Measurements from ENCODE around the gene PRKAR1A.

Gene PRKAR1A

DNA sequence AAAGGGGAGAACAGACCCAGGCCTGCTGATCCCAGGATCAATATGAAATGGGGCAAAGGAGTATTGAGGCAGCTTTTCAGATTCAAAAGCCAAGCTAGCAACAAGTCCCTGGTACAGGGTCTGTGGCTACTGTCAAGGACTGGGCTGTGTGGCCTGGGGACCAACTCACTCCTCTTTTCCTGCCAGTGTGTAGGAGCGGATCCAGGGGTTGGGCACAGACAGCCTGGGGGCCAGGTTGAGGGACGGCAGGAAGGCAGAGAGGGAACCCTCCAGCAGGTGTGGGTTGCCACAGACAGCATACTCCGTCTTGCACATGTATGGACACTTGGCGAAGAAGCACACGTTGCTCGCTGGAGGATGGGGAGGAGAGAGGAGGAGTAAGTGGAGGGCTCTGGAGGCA, 29.6 kb downstream of the PRKAR1A start:
- no peak for DNase-seq (ENCODE audit: low read depth in 1 of 2, low spot score in 1 of 2)

DNA sequence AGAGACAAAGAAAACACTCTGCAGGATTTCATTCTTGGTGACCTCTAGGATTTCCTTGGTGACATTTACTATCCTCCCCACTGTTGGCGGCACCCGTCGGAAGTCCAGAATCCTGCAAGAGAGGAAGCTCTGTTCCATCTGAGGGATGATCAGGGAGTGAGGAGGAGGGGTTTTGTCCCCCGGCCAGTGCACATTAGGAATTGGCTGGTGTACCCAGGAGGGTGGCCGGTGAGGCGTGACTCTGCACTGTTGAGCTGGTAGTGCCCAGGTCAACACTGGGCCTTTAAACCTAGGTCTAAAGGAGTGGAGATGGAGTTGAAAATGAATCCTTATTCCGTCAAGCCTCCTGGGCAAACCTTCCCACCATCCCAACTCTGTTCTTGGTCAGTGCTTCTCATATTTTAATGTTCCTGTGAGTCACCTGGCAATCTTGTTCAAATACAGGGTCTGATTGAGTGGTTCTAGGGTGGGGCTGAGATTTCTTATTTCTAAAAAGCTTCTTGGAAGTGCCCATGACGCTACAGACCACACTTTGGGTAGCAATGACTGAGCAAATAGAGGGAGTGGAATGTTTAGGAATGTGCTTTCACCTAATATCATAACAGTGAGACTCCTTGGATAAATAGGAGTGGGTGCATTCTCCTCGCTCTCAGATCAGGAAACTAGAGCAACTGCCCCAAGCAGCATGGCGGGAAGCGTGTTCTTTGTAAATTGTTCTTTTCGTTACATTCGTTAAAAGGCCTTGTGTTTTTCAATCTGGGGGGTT, 30.7 kb downstream of the PRKAR1A start:
- no peak for DNase-seq (ENCODE audit: low read depth in 1 of 2, low spot score in 1 of 2)

DNA sequence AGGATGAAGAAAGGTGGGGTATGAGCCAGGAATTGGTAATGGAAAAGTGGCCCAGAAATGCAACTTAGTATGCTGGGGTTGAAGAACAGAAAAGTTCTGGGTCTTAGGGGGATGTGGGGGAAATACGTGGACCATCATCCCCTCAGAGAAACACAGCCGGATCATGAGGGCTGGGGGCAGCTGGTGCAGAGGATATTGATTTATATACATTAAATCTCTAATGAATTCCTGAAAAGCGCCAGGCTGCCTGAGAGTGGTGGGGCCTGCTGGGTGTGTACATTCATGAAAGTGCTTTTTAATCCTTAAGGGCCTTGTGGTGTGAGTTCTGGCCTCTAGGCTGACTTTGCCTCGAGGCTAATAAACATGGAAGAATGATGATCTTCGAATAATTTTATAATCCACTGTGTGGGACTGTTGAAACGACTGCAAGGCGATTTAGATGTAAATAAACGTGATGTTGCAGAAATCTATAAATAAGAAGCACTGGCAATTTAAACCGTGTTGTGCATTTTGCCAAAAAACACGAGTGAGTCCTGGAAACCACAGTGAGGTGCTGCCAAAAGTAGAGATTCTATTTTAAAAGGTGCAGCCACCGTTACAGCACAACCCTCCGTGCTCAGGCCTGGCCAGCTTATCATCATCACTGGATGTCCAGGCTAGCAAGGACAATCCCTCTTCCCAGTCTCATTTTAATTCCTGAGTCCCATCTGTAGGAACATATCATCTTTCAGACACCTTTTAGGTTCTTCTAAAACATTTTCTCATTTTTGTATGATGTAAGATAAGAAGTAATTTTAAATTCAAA, 32.1 kb downstream of the PRKAR1A start:
- no peak for DNase-seq (ENCODE audit: low read depth in 1 of 2, low spot score in 1 of 2)

DNA sequence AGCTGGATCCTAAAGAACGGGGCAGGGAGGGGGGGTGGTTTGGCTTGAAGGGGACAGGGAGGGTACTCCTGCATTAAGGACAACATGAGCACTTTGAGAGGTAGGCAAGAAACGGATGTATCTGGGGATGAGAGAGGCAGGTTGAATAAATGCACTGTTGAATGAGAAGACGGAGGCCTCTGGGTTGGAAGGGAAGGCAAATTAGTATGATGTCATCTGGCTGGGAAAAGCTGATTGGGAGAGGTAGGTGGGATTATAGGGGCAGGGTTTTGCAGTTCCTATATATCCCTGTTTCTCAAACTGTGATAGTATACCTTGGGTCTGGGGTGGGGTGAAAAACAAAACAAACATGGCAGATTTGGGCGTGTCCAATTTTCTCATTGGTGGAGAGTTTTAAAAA, 44.3 kb downstream of the PRKAR1A start:
- DNase-seq (ENCODE audit: low read depth in 1 of 2, low spot score in 1 of 2), result no peak

DNA sequence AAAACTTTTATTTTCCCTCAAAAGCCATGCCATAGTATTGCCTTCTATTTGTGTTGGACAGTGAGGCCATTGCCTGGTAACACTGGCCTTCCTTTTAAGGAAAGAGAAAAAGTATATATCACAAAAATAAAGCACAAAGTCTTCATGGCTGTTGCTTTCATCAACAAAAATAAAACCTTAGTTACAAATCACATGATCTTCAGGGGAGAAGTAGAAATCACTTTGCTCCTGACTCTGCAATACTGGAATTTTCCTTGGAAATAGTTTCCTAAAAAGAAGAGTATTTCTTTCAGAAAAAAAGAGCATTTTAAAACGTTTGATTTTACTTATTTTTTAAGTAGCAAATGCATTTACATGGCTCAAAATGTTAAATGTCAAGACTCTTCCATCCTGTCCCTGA, 47.1 kb downstream of the PRKAR1A start:
- no peak for DNase-seq (ENCODE audit: low read depth in 1 of 2, low spot score in 1 of 2)

DNA sequence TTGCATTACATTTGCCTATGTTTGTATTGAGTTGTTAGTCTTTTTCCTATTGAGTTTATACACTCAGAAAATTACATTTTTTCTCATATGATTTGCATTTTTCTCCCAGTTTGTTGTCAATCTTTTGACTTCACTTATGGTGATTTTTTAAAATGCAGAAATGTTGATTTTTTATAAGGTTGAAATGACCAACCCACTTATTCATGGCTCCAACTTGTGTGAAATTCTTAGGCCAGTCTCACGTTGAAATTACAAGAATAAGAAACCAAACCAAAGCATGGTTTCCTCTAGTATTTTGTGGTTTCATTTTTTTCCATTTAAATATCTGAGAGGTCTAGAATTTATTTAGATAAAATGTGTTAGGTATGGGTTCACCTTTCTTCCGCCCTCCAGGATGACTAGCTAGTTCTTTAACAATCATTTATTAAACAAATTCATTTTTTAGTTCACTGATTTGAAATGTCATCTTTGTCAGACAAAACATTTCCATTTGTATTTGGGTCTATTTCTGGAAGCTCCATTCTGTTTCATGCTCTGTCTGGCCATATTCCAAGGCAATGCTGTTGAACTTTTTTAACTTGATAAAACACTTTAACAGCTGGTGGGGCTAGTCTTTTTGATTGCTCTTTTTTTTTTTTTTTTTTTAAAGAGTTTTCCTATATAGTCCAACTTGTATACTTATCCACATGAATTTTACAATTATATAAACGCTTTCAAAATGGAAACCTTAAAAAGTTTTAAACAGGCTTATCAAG, 48.9 kb downstream of the PRKAR1A start:
- no peak for DNase-seq (ENCODE audit: low read depth in 1 of 2, low spot score in 1 of 2)

DNA sequence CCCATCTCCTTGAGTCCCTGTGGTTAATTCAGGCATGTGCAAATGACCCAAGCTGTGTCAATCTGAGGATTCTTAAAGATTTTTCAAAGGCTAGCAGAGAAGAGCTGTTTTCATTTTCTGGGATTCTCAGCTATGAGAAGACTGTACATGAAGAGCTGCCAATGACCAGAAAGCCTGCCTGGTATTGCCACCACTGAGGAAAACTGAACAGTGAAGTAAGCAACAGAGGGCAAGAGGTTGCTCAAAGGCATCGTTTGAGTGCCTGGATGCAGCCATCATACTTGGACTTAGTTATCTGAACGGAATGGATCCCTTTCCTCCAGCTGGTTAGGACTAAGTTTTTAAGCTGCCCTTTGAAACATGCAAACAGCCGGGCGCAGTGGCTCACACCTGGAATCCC, 50.5 kb downstream of the PRKAR1A start:
- DNase-seq (ENCODE audit: low read depth in 1 of 2, low spot score in 1 of 2), result no peak

DNA sequence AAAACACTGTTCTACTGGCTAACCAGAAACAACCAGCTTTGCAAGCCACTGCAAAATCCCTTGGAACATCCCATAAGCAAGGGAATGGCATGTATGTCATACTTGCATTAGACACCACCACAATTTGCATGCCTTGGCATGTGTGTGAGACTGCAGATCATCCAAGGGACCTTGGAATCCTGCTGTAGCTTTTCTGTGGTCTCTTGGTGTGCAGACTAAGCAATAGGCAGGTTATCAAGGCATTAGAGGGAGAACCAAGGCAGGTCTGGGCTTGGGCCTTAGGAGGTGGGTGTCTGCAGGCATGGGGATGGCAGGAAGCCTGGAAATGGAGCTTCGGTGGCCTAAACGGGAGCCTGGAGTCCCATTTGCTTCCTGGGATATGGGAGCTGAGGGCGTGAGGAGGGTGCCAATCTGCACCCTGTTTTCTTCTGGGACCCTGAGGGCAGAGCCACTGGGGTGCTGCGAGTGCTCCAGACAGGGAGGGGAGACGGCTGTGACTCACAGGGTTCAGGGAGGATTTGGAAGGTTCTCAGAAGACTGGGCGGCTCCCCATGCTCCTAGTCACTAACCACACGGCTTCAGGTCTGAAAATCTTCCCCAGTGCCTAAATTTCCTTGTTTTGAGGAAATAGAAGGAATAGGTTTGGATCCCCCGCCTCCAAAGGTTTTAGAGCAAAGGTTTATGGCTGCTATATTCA, 52.3 kb downstream of the PRKAR1A start:
- DNase-seq (ENCODE audit: low read depth in 1 of 2, low spot score in 1 of 2), result no peak

DNA sequence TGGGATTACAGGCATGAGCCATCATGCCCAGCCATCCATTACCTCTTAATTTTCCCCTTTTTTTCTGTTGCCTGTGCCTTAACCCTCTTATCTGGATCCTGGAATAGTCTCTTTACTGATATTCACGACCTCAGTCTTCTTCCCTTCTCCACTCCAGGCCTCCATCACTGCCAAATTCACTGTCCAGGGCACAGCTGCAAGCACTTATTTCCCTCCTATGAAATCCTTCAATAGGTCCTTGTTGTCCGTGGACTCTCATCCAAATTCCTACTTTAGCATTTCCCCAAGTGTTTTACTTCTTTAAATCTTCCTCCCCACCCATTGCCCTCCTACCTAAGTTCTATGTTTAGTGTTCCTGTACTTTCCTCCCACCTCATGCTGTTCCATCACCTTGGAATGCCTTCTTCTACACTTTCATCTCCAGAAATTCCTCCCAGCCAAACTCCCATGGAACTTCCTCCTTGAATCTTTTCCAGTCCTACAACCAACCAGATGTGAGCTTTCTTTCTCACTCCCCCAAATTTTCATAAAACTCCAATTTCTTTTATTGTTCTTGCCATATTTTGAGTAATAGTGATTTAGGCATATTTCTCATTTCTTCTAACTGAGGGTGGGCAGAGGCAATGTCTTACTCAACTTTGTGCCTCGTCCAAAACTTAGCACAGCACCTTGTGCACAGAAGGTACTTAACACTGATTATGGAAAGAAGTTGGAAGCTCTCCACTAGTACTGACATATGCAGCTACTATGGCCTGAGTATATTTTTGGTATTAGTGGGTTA, 53.6 kb downstream of the PRKAR1A start:
- no peak for DNase-seq (ENCODE audit: low read depth in 1 of 2, low spot score in 1 of 2)

DNA sequence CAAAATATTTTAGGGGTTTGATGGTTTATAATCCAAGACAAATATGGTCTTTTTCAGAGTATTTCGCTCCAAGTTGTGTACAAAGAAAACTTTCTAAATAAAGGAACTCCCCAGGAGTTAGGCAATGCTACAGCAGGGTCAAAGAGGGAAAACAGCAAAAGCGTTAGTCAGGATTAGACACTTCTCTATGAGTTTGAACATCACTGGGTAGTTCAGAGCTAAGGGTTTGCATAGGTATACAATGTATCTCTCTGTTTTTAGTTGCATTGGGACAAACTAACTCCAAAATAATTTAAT, 54.2 kb downstream of the PRKAR1A start:
- DNase-seq (ENCODE audit: low read depth in 1 of 2, low spot score in 1 of 2), result no peak

DNA sequence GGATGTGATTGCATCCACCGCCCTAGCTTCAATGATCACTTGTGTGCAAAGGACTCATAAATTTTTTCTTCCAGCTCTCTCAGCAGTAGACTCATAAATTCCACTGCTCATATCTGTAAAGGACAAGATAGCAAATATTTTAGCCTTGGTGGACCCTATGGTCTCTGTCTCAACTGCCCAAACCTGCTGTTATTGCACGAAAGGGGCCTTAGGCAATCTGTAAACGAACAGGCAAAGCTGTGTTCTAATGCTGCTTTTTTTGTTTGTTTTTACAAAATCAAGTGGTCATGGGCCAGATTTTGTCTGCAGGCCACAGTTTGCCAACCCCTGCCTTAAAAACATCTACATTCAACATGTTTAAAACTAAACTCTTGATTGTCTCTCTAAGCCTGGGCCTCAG, 54.8 kb downstream of the PRKAR1A start:
- no peak for DNase-seq (ENCODE audit: low read depth in 1 of 2, low spot score in 1 of 2)

DNA sequence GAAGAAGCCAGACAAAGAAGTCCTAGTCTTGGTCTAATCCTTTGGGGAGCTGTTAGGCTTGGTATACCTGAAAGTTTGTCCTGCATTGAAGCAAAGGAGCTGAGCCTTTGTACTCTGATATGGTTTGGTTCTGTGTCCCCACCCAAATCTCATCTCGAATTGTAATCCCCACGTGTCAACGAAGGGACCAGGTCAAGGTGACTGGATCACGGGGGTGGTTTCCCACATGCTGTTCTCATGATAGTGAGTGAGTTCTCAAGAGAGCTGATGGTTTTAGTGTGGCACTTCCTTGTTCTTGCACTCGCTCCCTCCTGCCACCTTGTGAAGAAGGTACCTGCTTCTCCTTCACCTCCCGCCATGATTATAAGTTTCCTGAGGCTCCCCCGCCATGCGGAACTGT, 55.4 kb downstream of the PRKAR1A start:
- no peak for DNase-seq (ENCODE audit: low read depth in 1 of 2, low spot score in 1 of 2)

DNA sequence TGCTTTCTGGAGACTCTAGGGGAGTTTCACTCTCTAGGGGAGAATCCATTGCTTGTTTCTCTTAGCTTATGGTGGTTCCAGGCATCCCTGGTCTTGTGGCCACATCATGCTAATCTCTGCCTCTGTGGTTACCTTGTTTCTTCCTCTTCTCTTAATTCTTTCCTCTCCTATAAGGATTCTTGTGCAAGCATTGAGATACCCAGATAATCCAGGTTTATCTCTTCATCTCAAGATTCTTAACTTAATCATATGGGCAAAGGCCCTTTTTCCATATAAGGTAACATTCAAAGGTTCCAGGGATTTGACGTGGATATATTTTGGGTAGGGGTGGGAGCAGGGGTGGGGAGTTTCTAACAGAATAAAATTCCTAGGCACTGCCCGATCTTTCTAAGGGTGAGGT, 56.4 kb downstream of the PRKAR1A start:
- no peak for DNase-seq (ENCODE audit: low read depth in 1 of 2, low spot score in 1 of 2)

DNA sequence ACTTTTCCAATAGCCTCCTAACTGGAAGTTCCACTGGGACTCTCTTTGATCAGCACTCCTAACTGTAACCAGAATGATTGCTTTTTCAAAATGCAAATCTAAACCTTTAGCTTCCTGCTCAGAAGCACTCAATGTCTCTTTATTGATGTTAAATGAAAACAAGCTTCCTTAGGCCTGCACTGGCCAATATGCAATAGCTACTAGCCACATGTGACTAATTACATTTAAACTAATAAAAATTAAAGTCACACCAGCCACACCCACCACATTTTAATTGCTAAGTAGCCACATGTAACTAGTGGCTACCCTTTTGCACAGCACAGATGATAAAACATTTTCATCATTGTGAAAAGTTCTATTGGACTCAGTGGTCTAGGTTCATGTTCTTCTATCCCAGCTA, 57.1 kb downstream of the PRKAR1A start:
- DNase-seq (ENCODE audit: low read depth in 1 of 2, low spot score in 1 of 2), result no peak

DNA sequence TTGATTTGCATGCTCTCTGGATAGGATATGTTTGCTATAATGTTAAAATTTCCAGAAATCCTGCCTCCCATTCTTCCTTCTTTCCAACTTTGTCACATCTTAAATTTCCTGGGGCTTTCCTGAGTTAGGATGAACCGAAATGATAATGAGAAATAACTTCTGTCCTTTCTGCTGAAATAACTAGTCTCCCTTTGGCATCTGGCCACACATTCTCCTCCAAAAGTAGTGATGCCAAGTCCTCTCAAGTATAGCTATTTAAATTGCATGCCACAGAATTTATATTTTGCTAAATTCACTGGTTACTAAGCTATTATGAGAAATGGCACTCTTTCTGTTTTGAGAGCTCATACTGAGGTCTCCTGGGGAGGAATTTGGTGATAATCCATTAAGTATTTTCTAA, 58.3 kb downstream of the PRKAR1A start:
- no peak for DNase-seq (ENCODE audit: low read depth in 1 of 2, low spot score in 1 of 2)

DNA sequence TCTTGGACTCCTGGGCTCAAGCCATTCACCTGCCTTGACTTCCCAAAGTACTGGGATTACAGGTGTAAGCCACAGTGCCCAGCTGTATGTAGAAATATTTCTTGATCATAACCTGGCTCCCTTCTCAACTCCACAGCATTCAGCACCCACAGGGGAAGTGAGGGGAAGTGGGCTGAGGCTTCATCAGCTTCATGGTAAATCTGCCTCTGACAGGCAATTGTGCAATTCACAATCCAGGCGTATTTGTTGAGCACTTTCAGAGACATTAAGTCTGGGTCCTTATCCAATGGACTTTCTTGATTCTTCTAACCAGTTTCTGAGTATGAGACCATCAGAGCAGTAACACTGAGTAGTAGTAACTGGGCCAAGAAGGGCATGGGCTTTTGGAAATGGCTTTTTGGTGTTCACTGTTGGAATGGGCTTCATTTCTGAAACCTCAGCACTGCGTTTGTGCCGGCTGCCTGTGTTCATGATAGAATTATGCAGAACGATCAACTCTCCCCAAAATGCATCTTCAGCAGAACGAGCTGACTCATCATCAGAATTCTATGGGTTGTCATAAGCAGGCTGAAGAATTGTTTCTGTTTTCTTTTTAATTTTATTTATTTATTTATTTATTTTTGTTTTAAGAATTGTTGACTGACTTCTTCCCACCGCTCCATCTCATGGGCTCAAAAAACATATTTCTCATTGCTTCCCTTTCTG, 60.1 kb downstream of the PRKAR1A start:
- no peak for DNase-seq (ENCODE audit: low read depth in 1 of 2, low spot score in 1 of 2)

DNA sequence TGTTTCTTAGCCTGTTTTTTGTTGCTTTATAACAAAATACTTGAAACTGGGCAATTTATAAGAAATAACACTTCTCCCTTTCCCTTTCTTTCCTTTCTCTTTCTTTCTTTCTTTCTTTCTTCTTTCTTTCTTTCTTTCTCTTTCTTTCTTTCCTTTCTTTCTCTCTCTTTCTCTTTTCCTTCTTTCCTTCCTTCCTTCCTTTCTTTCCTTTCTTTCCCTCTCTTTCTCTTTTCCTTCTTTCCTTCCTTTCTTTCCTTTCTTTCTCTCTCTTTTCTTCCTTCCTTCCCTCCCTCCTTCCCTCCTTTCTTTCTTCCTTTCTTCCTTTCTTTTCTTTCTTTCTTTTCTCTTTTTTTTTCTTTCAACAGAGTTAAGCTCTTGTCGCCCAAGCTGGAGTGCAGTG, 61.1 kb downstream of the PRKAR1A start:
- no peak for DNase-seq (ENCODE audit: low read depth in 1 of 2, low spot score in 1 of 2)

DNA sequence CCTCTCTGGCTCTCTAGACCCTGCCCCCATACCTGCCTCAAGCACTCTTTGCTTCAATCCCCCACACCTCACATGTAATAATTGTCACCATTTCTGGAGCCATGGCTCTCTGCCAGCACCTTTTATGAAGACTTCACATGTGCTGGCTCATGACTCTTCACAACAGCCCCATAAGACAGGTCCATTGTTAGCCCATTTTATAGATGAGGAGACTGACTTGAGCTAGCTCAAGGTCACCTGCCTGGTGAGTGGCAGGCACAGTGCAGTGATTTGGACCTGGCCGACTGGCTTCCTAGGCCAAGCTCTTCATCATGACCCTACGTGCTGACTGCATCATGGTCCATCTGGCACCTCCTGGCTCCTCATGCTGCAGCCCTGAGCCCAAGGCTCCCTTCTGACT, 63.9 kb downstream of the PRKAR1A start:
- DNase-seq (ENCODE audit: low read depth in 1 of 2, low spot score in 1 of 2), result no peak

DNA sequence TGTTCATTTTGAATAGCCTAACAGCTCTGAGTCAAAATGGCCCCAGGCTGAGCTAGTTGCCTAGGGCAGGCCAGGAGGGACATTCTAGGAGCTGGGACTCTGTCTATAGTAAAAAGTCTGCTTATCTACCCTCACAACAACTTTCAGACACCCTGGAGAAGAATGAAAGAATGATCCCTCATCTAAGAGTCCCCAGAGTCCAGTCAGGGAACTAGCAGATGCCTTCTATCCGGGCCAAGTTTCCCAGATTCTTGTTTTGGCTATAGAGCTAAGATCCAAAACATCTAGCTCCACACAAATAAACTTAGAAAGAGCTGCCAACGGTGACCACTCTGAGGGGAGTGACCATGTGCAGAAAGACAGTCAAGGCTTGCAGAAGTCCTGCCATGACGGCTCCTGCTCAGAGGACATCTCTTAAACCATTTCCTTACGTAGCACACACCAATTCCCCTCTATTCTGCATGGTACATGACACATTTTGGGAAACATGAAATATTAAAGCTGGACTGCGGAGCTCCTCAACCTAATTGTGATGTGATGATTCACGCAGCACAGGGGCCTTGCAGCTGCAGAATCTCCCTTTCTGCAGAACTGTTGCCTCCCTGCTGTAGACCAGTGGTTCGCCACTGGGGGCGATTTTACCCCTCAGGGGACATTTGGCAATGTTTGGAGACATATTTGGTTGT, 64.7 kb downstream of the PRKAR1A start:
- DNase-seq (ENCODE audit: low read depth in 1 of 2, low spot score in 1 of 2), result no peak

DNA sequence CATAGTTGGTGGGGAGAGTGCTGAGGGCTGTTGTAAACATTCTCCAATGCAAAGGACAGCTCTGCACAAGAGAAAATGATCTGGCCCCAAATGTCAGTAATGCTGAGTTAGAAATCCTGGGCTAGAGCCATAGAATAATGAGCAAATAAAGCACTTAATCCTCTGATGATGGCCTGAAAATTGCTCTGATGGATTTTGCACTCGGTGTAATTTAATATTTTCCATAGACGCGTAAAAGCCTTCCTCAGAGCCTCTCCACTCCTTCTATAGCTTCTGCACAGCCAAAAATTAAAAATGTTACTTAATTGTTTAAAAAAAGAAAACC, 65.2 kb downstream of the PRKAR1A start:
- no peak for DNase-seq (ENCODE audit: low read depth in 1 of 2, low spot score in 1 of 2)
